Activated effector memory CD4-positive, alpha-beta T cell treated with Interleukin-2 at 50 U/mL for 16 hours (primary cell): ENCODE results near the gene PKP4.

Experiments
- DNase-seq: peaks from one replicate; pipeline ENCODE4 v3.0.0-alpha.2; 2020

Gene PKP4

DNA sequence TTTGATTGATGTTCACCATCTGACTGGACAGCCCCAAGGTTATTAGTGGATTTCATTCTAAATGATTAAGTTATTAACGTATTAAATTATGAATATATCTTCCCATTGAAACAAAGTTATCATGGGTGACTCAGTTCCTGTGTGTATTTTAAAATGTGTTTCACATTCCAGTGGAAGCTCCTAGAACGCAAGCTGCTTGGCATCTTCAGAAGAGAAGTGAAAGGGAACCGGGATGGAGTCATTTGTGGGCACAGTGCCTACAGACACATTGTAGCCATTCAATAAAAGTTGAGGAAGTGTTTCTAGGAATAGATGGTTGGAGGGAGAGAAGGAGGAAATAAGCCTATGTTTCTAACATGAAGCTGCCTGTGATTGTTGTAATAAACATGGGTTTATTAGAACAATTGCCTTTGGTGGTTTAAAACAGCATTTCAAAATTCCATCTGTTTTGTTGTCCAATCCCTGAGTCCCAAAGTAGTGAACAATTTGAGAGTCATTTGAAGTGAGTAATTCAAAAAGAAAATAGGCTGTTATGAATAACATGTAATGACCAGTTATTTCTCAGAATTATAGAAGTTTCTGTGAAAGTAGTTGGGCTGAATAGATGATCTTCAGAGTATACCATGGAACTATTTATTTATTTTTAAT is 143.5 kb downstream of the PKP4 start:
- DNase-seq: no peak

DNA sequence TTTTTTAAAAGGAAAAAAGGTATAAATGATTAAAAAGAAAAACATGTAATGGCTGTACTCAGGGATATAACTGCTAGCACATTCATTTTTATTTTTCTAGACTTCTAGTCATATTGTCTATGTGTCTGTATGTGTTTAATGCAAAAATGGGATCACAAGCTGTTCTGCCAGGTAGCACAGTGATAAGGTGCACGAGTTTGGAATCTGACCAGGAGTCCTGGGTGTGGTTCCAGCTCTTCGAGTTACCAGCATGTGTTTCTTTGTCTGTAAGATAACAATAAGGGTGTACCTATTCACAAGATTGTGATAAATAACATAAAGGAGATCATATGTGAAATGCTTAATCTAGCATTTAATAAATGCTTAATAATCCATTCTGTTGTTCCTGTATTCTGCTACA is 145.3 kb downstream of the PKP4 start:
- no peak for DNase-seq

DNA sequence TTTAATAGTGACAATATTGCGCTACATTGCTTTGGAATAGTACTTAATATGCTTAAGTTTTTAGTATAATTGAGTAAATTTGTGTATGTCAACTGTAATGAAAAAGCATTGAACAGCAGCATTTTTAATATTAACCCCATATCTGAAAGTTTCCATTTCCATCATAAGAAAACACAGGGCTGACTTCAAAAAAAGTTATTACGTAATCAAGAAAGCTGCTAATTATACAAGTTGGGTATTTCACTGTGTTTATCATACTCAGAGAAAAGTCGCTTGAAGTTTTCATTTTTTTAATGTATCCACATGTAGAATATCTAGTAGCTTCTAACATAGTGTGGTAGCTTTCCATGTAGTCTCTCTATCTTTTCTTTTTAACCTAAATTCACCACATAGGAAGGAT is 146.5 kb downstream of the PKP4 start:
- DNase-seq: no peak

DNA sequence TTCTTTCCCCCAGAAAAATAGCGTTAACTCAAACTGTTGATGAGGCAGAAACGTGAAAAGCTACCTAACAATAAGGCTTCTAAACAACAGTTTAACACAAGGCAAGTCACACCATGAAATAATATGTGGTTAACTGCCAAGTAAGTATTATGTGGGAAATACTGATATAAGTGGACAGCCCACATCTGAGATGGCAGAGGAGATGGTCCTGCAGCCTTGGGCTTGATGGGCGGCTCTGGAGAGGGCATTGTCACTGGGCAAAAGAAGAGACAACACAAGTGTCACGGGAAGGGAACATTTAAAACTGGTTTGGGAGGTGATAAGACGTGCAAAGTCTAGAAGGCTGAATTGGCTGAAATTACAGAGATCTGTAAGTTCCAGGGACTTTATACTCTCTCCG is 147.2 kb downstream of the PKP4 start:
- DNase-seq: no peak

DNA sequence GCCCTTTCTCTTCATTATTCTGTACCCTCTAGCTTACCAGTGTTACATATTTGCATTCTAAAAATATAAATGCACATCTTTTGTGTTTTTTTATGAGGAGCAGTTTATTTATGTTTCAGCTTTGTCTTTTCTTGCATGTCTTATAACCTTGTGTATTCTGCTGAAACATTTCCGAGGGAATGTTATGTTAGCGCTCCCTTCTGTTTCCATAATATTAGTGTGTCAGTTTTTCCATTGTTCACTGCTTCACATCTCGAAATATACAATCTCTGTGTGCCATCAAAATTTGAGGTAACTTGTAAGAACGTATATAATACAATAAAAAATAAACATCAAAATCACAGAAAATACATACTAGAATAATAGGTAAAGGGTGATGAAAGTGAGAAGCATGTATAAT is 153.3 kb downstream of the PKP4 start:
- DNase-seq: no peak

DNA sequence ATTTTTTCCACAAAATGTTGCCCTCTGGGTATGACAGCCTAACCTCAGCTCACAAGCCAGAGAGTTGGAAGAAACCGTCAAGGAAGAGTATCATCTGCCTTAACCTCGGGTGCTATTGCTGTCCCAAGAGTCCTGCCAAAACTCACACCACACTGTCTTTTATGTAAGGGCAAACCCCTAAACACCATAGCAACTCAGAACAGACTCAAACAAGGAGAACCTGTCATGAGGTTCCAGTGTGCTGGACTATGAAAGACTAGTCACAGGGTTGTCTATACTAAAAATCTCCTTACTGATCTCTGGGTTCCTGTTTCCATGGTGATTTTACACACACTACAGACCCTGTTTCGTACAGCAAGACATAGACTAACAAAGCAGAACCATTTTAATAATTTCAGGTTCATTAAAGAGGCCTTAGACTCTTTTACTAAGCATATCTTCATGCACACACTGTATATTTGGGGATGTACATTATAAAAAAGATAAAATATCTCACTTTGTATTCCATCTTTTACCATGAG is 159.8 kb downstream of the PKP4 start:
- DNase-seq: no peak

DNA sequence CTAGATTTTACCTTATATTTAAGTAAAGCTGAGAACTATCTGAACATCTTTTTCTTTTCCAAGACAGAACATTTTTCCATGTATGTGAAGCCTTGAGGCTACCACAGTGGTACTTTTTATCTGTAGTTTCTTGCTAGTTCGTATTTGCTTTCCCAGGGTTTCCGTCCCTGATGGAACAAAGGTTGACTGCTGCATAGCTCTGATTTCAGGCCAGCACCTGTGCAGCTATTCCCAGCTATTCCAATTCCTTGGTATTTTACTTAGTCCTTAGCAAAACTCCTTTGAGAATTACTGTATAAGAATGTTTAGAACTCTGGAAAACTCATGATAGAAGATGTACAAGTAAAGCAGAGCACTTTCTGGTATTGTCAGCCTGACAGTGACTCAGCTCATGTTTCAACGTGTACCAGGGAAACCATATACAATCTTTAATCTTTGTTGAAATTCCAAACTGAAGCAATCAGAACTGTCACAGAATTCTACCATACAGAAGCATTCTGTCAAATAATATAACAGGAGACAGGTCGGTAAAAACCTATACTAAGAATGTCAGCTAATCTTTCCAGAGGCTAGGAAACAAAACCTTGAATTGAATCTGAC is 162.2 kb downstream of the PKP4 start:
- no peak for DNase-seq

DNA sequence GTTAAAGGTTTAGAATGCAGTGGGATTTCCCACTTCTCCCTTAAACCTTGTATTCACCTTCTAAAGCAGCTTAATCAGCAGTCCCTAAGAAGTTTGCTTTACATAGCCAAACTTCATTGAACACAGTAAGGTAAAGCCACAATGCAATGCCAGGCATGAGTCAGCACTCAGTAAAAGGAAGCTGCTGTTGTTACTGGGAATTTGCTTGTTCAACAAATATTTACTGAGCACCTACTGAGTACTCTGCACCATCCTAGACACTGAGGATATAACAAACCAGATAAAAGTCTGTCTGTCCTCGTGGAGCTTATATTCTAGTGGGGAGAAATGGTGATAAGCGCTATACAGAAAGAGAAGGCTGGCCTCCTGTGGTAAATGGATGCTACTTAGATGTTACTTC is 162.7 kb downstream of the PKP4 start:
- no peak for DNase-seq

DNA sequence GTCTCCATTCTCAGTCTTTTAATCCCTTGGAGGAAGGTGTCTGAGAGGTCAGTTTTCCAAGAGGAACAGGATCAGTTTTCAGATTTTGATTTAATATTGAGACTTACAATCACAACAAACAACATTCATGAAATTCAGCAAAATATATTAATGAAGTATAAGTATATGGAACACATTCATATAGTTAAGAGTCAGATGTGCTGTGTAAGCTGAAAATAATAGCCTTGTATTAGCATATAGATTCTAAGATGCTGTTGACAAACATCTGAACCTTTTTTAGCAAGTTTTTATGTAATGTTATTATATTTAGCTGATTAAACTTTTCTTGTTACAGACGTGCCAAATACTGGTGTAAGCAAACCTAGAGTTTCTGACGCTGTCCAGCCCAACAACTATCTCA is 163.9 kb downstream of the PKP4 start:
- no peak for DNase-seq

DNA sequence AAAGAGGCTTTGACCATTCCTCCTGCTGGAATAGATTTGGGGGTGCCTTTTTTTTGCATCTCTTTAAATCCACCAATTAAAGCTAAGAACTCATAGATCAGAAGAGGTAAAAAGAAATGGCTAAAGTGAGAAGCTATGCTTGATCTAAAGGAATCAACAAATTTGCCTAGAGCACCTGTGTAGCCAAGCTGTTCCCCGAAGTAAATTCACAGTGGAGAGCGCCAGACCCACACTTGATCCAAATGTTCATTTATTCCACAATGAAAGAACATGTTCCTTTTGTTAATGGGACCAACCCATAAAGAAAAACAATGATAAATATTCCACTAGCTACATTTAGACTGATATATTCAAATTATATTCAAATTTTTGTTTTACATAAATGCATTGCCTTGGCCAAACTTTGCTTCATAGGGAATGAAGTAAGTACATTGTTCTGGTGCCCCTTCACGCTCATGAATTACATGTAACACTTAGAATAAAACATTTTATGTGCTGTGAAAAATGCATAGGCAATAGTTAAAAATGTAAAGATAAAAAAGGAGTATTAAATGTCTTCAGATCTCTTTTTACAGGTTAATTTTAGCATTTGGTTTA is 167.4 kb downstream of the PKP4 start:
- no peak for DNase-seq

DNA sequence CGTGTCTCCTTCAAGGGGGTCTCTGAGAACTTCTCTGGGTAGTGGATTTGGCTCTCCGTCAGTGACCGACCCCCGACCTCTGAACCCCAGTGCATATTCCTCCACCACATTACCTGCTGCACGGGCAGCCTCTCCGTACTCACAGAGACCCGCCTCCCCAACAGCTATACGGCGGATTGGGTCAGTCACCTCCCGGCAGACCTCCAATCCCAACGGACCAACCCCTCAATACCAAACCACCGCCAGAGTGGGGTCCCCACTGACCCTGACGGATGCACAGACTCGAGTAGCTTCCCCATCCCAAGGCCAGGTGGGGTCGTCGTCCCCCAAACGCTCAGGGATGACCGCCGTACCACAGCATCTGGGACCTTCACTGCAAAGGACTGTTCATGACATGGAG is 168.2 kb downstream of the PKP4 start:
- DNase-seq: no peak

DNA sequence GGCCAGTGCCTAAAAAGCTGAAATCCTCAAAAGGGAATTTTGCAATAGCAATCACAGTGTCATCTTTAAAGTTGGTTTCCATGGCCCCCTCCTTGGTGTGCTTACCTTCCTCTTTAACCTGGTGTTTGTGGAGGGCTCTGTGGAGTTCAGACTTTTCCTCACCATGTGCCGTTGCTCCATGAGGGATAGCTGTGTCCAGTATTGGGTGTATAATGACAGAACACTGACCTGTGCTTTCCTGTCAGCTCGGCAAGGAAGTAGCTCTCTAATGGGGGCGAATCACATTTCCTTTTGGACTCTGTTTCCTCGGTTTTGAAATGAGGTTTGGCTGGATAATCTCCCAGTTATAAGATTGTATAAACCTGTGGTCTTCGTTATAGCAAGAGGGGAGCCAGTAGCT is 172.4 kb downstream of the PKP4 start:
- no peak for DNase-seq

DNA sequence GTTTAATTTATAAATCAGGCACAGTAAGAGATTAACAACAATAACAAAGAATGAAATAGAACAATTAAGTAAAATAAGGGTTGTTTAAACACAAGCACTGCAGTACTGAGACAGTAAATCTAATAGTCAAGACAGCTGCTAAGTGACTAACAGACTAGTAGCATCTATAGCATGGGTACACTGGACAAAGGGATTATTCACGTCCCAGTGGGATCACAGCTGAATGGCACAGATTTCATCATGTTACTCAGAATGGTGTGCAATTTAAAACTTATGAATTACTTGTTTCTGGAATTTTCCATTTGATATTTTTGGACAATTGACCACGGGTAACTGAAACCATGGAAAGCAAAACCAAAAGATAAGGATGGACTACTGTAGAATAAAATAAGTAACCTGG is 176.5 kb downstream of the PKP4 start:
- DNase-seq: no peak

DNA sequence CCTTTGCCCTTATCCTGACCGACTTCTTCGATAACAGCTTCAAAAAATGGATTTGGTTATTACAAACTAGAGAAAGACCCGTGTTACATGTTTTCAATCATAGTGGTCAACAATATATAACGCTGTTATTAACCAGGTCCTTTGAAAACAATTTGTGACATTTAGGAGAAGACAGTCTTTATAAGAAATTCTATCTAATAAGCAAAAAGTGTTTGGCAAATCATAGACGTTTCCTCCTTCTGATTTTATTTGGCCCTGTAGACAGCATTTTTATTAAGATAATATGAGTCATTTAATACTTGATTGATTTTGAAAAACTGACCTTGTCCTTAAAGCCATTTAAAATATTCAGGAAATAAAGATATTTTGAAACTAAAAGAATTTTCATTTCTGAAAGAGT is 177.9 kb downstream of the PKP4 start:
- no peak for DNase-seq

DNA sequence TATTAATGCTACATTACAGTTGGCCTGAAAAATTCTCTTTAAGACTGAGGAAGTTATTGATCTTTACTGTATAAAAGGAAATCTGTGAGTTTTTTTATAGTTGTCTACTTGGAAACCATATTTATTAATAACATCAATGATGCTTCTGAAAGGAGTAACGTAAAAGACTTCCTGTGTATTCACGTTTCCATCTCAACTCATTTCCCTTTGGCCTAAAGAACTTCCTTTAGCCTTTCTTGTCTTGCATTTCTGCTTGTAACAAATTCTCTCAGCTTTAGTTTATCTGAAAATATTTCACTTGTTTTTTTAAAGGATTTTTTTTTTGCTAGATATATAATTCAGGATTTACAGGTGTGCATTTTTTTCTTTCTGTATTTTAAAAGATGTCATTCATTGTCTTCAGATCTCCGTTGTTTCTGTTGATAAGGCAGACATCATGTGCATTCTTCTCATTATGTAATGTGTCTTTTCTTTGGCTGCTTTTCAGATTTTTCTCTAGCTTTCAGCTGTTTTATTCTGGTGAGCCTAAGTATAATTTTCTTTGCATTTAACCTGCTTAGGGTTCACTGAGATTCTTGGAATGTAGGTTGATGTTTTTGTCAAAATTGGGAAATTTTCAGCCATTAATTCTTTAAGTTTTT is 179.3 kb downstream of the PKP4 start:
- DNase-seq: no peak

DNA sequence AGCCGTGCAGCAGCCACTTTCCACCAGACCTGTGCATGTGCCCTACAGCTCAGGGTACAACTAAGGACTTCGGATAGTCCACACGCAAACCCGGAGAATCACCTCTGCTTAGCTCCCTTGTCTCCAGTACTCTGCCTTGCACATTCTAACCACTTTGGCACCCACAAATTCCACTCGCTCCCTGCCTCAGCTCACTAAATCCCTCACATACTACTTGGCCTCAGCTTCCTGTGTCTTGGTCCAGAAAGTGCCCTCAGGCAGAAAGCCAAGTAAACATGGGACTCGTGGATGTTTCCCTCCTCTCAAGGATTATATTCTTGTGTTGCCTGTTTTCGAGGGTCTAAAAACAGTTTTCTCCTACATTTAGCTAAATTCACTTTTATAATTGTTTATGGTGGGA is 180.6 kb downstream of the PKP4 start:
- DNase-seq: no peak

DNA sequence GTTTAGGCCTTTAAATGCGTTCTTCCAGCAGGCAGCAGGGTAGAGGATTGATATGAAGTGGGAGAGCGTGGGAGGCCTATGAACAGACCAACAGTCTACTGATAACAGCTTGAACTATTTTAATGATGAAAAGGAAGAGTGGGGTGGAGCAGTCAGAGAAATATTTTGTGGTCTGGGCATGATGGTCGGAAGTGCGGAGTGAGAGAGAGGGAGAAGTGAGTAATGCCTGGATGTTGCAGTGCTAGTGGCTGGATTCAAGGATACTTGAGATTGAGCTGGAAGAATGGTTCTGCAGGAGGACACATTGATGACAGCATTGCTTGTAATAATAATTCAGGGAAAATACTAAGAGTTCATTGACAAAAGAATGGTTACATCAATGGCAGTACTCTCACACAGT is 187.4 kb downstream of the PKP4 start:
- DNase-seq: no peak

DNA sequence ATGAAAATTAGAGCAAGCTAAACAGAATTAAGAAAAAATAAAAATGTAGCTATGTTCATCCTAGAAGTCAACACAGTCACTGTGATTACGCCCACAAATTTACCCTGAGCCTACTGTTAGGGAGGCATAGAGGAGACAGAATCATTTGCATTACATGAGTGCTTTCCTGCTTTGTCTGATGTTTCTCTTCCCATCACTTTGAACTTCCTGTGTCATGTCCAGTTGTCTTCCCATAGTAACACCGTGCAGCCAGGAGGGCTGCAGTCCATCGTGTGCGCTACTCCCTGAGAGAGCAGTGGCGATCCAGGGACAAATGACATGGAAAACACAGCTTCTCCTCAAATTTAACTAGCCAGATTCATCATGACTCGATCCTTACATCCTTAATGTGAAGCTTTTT is 188.5 kb downstream of the PKP4 start:
- DNase-seq: no peak

DNA sequence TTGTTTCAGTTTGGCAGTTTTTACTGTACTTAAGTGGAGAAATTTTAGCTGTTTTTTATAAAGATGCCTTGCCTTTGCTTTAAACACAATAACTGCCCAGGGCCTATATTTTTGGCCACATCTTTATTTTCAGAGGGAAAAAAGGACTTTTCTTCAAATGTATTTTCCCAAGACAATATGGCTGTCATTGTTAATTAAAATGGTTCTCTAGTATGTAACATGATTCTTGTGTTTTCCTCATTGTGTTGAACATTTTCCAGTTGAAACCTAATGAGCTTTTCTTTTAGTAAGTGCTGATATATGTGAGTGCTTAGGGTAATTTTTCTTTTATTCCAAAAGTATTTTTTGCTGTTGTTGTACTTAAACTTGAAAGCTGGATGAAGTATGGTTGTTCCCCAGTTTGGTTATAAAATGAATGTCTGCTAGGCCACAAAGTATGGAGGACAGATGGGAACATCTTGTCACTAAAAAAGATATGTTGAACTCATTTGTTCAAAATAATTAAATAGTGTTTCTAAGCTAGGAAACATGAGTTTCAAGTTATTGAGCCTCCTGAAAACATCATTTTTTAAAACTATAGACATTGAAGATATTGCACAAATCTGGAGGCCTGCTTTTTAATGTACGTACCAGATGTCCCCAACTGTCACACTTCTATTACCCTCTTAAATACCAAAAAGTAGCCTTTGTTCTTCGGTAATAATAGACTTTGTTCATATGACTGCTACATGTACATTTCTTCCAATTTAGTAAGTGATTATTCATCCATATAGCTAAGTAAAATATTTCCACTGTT is 190.9 kb downstream of the PKP4 start:
- DNase-seq: no peak

DNA sequence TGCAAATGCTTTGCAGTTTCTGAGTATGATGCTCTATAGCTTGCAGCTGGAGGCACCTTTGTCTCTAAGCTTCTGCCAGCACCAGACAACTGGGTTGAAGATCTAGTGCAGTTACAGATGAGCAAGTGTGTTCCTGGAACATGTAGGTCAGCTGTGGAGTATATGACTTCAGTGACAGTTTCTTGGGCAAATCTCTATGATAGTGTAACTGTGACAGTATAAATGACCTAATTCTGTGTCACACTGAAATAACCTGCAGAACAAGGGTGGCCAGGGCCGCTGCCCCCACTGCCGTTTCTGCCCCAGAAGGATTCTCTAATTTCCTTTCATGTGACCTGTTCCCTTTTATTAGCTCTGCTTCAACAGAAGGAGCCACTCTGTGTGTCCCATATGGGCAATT is 193.1 kb downstream of the PKP4 start:
- no peak for DNase-seq

DNA sequence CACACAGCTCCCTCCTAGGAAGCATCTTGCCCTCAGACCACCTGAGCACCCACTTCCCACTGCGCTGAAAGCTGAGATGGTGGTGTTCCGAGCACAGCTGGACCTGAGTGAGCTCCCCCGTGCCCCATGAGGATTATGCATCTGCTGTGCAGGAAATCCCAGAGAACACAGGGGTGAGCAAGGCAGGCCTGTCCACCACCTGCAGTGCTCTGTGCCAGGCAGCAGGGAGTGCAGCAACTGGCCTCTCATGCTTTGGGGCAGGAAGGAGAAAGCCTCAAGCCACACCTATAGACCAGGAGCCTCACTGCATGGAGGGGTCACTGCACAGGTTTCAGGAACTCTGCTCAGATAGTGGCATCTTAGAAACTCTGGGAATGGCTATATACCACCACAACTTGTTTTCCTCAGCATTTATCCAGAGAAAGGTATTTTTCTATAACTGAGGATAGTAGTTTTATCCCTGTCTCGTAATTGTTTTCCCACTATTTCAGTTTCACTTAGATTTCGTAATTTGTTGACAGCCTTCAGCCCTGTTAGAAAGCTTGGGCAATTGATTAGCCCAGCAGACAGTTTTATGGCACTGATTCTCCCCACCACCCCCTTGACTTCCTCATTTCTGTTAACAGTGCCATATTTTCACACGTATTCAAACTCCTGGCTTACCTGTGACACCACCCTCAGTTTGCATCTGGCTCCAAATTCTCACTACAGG is 194.1 kb downstream of the PKP4 start:
- DNase-seq: no peak

DNA sequence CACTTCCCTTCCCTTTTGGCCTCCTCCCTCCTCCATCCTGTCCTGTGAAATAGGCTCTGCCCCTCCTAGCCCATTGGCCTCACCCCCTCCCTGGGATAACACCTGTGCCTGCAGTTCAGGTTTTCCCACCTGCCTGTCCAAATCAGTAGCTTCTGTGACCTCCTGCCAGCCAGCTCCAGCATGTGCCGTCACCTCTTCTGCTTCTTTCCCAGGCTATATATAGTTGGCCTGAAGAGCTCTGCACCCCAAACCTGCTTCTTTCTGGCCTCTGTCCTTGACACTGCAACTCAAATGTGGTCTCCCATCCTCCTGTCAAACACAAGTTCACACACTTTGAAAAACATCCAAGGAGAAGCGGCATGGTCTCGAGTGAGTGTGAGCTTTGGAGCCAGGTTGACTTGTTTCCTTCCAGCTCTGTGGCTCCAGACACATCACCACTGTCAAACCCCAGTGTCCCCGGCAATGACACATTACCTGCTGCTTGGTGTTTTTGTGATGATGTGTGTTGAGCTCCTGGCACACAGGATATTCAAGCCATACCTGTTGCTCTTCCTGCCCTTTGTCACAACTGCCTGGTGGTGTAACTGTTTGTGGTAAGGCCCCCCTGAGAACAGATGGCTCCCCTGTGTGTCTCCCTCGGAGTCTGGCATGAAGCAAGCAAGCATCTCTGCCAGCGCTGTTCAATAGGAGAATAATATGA is 194.8 kb downstream of the PKP4 start:
- DNase-seq: no peak
